GM23248 (cell line): ENCODE results near the gene PPP1CB.

Experiments used
- EZH2 ChIP-seq: fragments of 200-600 bp; sonication (generic); IDR thresholded peaks from 2 replicates; pipeline ENCODE4 v1.6.1; 2018; ENCODE audit warnings: antibody characterized with exemption, mild to moderate bottlenecking; ENCODE audit not compliant: insufficient read depth, poor library complexity, severe bottlenecking
- EZH2phosphoT487 ChIP-seq: fragments of 200-600 bp; sonication (generic); IDR thresholded peaks from 2 replicates; pipeline ENCODE4 v1.6.1; 2018; ENCODE audit warnings: antibody characterized with exemption, moderate library complexity, mild to moderate bottlenecking, low read depth; ENCODE audit not compliant: insufficient read depth

DNA sequence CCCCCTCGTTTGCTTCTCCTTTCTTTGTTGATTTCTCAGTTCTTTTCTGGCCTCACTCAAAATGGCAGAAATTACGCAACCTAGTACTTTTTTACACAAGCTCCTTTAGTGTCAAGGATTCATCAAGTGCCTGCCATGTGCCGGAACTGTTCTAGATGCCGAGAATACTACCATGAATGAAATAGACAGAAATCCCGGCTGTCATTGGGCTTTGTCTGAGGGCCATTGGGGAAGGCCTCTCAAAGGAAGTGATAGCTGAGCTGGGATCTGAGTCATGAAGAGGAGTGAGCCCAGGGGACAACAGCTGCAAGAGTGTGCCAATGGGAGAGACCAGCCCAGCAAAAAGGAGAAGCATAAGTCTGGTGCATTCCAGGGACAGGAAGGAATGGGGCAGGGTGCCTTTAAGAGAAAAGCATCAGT, 34.3 kb upstream of the PPP1CB start:
- no peak for TF ChIP-seq EZH2
- TF ChIP-seq EZH2phosphoT487: no peak
